GM10847 (cell line): ENCODE measurements around the gene NGB.

Source experiments
- POLR2A ChIP-seq: IDR thresholded peaks from 2 replicates; pipeline ENCODE4 v1.6.1; 2011; ENCODE audit not compliant: insufficient read length; ENCODE audit errors: extremely low read depth

NGB gene

GRCh38 chr14:77273796-77274195 is 2.8 kb upstream of the NGB start:
- no peak for TF ChIP-seq POLR2A

GRCh38 chr14:77272261-77272660 is 1.3 kb upstream of the NGB start:
- no peak for TF ChIP-seq POLR2A

GRCh38 chr14:77270361-77271112 is 469 bp downstream of the NGB start:
- no peak for TF ChIP-seq POLR2A

- TF ChIP-seq POLR2A, result no peak
Measured at GRCh38 chr14:77268989-77269600, 1.9 kb downstream of the NGB start.

GRCh38 chr14:77267937-77268699 is 2.9 kb downstream of the NGB start:
- no peak for TF ChIP-seq POLR2A

GRCh38 chr14:77266336-77266735 is 4.7 kb downstream of the NGB start:
- TF ChIP-seq POLR2A, result no peak

- TF ChIP-seq POLR2A, result no peak
Measured at GRCh38 chr14:77265561-77266335, 5.3 kb downstream of the NGB start.

- TF ChIP-seq POLR2A, result no peak
Measured at GRCh38 chr14:77265187-77265515, 5.9 kb downstream of the NGB start.

- no peak for TF ChIP-seq POLR2A
Measured at GRCh38 chr14:77264466-77265186, 6.4 kb downstream of the NGB start.

- TF ChIP-seq POLR2A, result no peak
Measured at GRCh38 chr14:77260631-77261030, 10.4 kb downstream of the NGB start.

- no peak for TF ChIP-seq POLR2A
Measured at GRCh38 chr14:77260199-77260598, 10.8 kb downstream of the NGB start.

GRCh38 chr14:77259025-77259715 is 11.8 kb downstream of the NGB start:
- no peak for TF ChIP-seq POLR2A

- no peak for TF ChIP-seq POLR2A
Measured at GRCh38 chr14:77258566-77258965, 12.4 kb downstream of the NGB start.

- TF ChIP-seq POLR2A, result no peak
Measured at GRCh38 chr14:77257700-77258099, 13.3 kb downstream of the NGB start.
